Astrocyte (in vitro differentiated cells and primary cell): ENCODE data around the gene ZNF609. TPM values are rescaled to one million over a fixed set of nuclear protein-coding genes. Genes with fewer than 3 reads are reported as not detected.
A peak's percentile ranks its signal among the peaks of the same experiment; 100 is the strongest.

Experiments
- DNase-seq: peaks from one replicate; pipeline ENCODE4 v3.0.0-alpha.2; 2010; ENCODE audit warnings: low read depth
- FAIRE-seq: peaks from 2 replicates; lab custom pipeline; 2011; peaks lifted over from hg19 to GRCh38; lab: Jason Lieb, UNC
- H2AFZ ChIP-seq: 2 replicates; pipeline ENCODE4 v1.6.0; 2012; ENCODE audit warnings: low read depth, low read length, inconsistent platforms
- H3K27ac ChIP-seq: 2 replicates; pipeline ENCODE4 v1.5.1; 2011; ENCODE audit warnings: low read depth, low read length, inconsistent platforms
- H3K27me3 ChIP-seq: 2 replicates; pipeline ENCODE4 v1.6.0; 2011; ENCODE audit warnings: low read length, inconsistent platforms; ENCODE audit not compliant: insufficient read depth
- H3K36me3 ChIP-seq: 2 replicates; pipeline ENCODE4 v1.5.1; 2011; ENCODE audit warnings: low read length, inconsistent platforms; ENCODE audit not compliant: insufficient read depth
- H3K4me1 ChIP-seq: 2 replicates; pipeline ENCODE4 v1.5.1; 2011; ENCODE audit warnings: low read length, inconsistent platforms; ENCODE audit not compliant: insufficient read depth
- H3K4me2 ChIP-seq: 2 replicates; pipeline ENCODE4 v1.6.0; 2012; ENCODE audit warnings: low read length, inconsistent platforms
- H3K4me3 ChIP-seq: 2 replicates; pipeline ENCODE4 v1.5.1; 2011; ENCODE audit warnings: low read depth, mild to moderate bottlenecking, low read length, inconsistent platforms; ENCODE audit not compliant: insufficient read depth
- H3K79me2 ChIP-seq: 2 replicates; pipeline ENCODE4 v1.6.0; 2012; ENCODE audit warnings: mild to moderate bottlenecking, low read length, inconsistent platforms; ENCODE audit not compliant: insufficient read depth
- H3K9ac ChIP-seq: 2 replicates; pipeline ENCODE4 v1.6.0; 2012; ENCODE audit warnings: mild to moderate bottlenecking, low read length, inconsistent platforms
- H3K9me3 ChIP-seq: 2 replicates; pipeline ENCODE4 v1.5.1; 2012; ENCODE audit warnings: low read depth, mild to moderate bottlenecking, low read length, inconsistent platforms; ENCODE audit not compliant: insufficient read depth
- H4K20me1 ChIP-seq: 2 replicates; pipeline ENCODE4 v1.6.0; 2012; ENCODE audit warnings: low read length, inconsistent platforms; ENCODE audit not compliant: insufficient read depth
- H3K27ac Mint-ChIP-seq: one replicate; pipeline ENCODE4 v1.8.0; 2021; ENCODE audit warnings: mild to moderate bottlenecking, mixed read lengths; ENCODE audit not compliant: unreplicated experiment
- H3K27me3 Mint-ChIP-seq: one replicate; pipeline ENCODE4 v1.8.0; 2021; ENCODE audit warnings: low read depth, mixed read lengths; ENCODE audit not compliant: unreplicated experiment
- H3K36me3 Mint-ChIP-seq: one replicate; pipeline ENCODE4 v1.8.0; 2021; ENCODE audit warnings: low read depth, mixed read lengths; ENCODE audit not compliant: unreplicated experiment
- H3K4me1 Mint-ChIP-seq: one replicate; pipeline ENCODE4 v1.8.0; 2021; ENCODE audit warnings: low read depth, mixed read lengths; ENCODE audit not compliant: unreplicated experiment
- H3K4me3 Mint-ChIP-seq: one replicate; pipeline ENCODE4 v1.8.0; 2021; ENCODE audit warnings: mild to moderate bottlenecking, moderate library complexity, mixed read lengths; ENCODE audit not compliant: unreplicated experiment
- H3K9me3 Mint-ChIP-seq: one replicate; pipeline ENCODE4 v1.8.0; 2021; ENCODE audit warnings: mild to moderate bottlenecking, mixed read lengths; ENCODE audit not compliant: unreplicated experiment
- CTCF ChIP-seq: IDR thresholded peaks from 2 replicates; pipeline ENCODE4 v1.5.1; 2011; ENCODE audit warnings: low read depth, mild to moderate bottlenecking, inconsistent platforms, low read length, moderate library complexity; ENCODE audit not compliant: insufficient read depth
- EZH2 ChIP-seq: IDR thresholded peaks from 2 replicates; pipeline ENCODE4 v1.6.1; 2012; ENCODE audit warnings: mild to moderate bottlenecking, low read length, inconsistent platforms; ENCODE audit not compliant: insufficient read depth
- total RNA-seq: library from RNA; stranded (reverse); gene quantifications from 2 replicates; pipeline ENCODE4 v1.2.1, GENCODE V29; 2021

Gene ZNF609
- total RNA-seq, 1 donor from 2014 or later: 38.5 TPM

- TF ChIP-seq EZH2 (no peak), CTCF (no peak)
- Histone ChIP-seq H3K79me2 (peaks cover 85% of the 10 kb centered on the region), H3K9ac (no peak overlapping the region), H3K4me1 (peaks cover 13% of the 10 kb centered on the region), H3K4me2 (no peak overlapping the region), H3K4me3 (no peak overlapping the region), H3K27me3 (no peaks in the 10 kb centered on the region), H3K27ac (no peak overlapping the region), H4K20me1 (peaks cover 89% of the 10 kb centered on the region), H3K9me3 (no peaks in the 10 kb centered on the region), H3K36me3 (peaks cover 8% of the 10 kb centered on the region), H2AFZ (no peak overlapping the region)
- FAIRE-seq (no peak), DNase-seq (no peak)
- Mint-ChIP-seq H3K4me3 (no peak overlapping the region), H3K27me3 (no peaks in the 10 kb centered on the region), H3K27ac (no peak overlapping the region), H3K4me1 (peaks cover 34% of the 10 kb centered on the region), H3K36me3 (peaks cover 11% of the 10 kb centered on the region), H3K9me3 (no peaks in the 10 kb centered on the region)
These were observed 41.0 kb downstream of the ZNF609 start for GRCh38 chr15:64501396-64501715.

DNA sequence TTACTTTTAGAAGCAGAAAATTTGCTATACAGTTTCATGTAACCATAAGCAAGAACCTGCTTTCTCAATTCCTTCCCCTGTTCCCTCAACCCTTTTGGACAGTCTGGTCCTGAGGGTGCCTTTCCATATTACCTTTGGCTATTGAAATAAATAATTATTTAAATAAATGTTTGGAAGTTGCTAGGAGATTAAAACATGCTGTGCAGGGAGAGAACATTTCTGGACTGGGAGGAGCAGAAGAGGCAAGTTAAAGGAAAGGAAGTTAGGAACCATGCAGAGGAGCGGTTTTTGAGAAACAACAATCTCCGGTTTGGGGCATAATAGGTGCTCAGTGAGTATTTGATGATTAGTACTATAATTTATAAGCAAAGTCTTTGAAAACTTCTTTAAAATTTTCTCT, 41.8 kb downstream of the ZNF609 start:
- no peak for FAIRE-seq

More for the DNA sequence above, 41.8 kb downstream of the ZNF609 start:
- TF ChIP-seq EZH2 (no peak), CTCF (no peak)
- H3K4me3 ChIP-seq: no peak overlapping the region
- no peak overlapping the region for H3K4me3 Mint-ChIP-seq
- no peaks in the 10 kb centered on the region for H3K9me3 ChIP-seq
- H3K27me3 ChIP-seq: no peaks in the 10 kb centered on the region
- no peak overlapping the region for H3K27ac ChIP-seq
- no peak for DNase-seq
- no peak overlapping the region for H3K4me2 ChIP-seq
- H3K36me3 ChIP-seq: peaks cover 8% of the 10 kb centered on the region
- no peak overlapping the region for H3K9ac ChIP-seq
- peaks cover 88% of the 10 kb centered on the region for H4K20me1 ChIP-seq
- H3K4me1 ChIP-seq: peaks cover 19% of the 10 kb centered on the region
- H2AFZ ChIP-seq: no peak overlapping the region
- peaks cover 11% of the 10 kb centered on the region for H3K36me3 Mint-ChIP-seq
- H3K79me2 ChIP-seq: peaks cover 78% of the 10 kb centered on the region
- peak overlapping the region; percentile 22 for H3K27ac Mint-ChIP-seq
- peaks cover 32% of the 10 kb centered on the region for H3K4me1 Mint-ChIP-seq
- no peaks in the 10 kb centered on the region for H3K9me3 Mint-ChIP-seq
- H3K27me3 Mint-ChIP-seq: no peaks in the 10 kb centered on the region
